OCI-LY1 (cell line): ENCODE measurements around the gene TP73.

ENCODE experiments used
- H2AFZ ChIP-seq: fragments of 200-600 bp; sonication (generic), shearing (Covaris generic); 2 replicates; pipeline ENCODE4 v1.6.0; 2014; ENCODE audit warnings: antibody characterized with exemption, mild to moderate bottlenecking, low read length
- H3F3A ChIP-seq: fragments of 200-600 bp; sonication (generic), shearing (Covaris generic); 2 replicates; pipeline ENCODE4 v1.6.0; 2014; ENCODE audit warnings: mild to moderate bottlenecking, antibody characterized with exemption, low read length, moderate library complexity; ENCODE audit not compliant: insufficient read depth
- H3K27ac ChIP-seq: fragments of 200-600 bp; sonication (generic); 2 replicates; pipeline ENCODE4 v1.5.1; 2014; ENCODE audit warnings: low read length, mixed run types, mild to moderate bottlenecking, low read depth; ENCODE audit not compliant: poor library complexity, severe bottlenecking
- H3K27me3 ChIP-seq: fragments of 200-600 bp; sonication (generic); 2 replicates; pipeline ENCODE4 v1.6.0; 2014; ENCODE audit warnings: antibody characterized with exemption, mild to moderate bottlenecking, low read length, moderate library complexity; ENCODE audit not compliant: insufficient read depth
- H3K36me3 ChIP-seq: fragments of 200-600 bp; sonication (generic); 2 replicates; pipeline ENCODE4 v1.6.1; 2014; ENCODE audit warnings: mild to moderate bottlenecking, antibody characterized with exemption, low read length, moderate library complexity, mixed read lengths; ENCODE audit not compliant: insufficient read depth
- H3K4me1 ChIP-seq: fragments of 200-600 bp; sonication (generic); 2 replicates; pipeline ENCODE4 v1.5.1; 2014; ENCODE audit warnings: mild to moderate bottlenecking, low read length, moderate library complexity; ENCODE audit not compliant: insufficient read depth, severe bottlenecking
- H3K4me2 ChIP-seq: fragments of 200-600 bp; sonication (generic), shearing (Covaris generic); 2 replicates; pipeline ENCODE4 v1.6.1; 2014; ENCODE audit warnings: low read length
- H3K4me3 ChIP-seq: fragments of 200-600 bp; sonication (generic); 2 replicates; pipeline ENCODE4 v1.5.1; 2014; ENCODE audit warnings: low read length, low read depth, mild to moderate bottlenecking, mixed read lengths; ENCODE audit not compliant: poor library complexity, severe bottlenecking
- H3K79me2 ChIP-seq: fragments of 200-600 bp; shearing (Covaris generic); 2 replicates; pipeline ENCODE4 v1.6.1; 2016; ENCODE audit warnings: mixed run types, low read length, mixed read lengths; ENCODE audit not compliant: insufficient read depth
- H3K9ac ChIP-seq: fragments of 200-600 bp; sonication (generic), shearing (Covaris generic); 2 replicates; pipeline ENCODE4 v1.6.1; 2014; ENCODE audit warnings: mild to moderate bottlenecking, low read length, mixed read lengths
- H3K9me2 ChIP-seq: fragments of 200-600 bp; sonication (generic), shearing (Covaris generic); 2 replicates; pipeline ENCODE4 v1.6.1; 2014; ENCODE audit warnings: low read depth, mild to moderate bottlenecking, low read length, mixed read lengths
- H3K9me3 ChIP-seq: fragments of 200-600 bp; shearing (Covaris generic); 2 replicates; pipeline ENCODE4 v1.6.1; 2014; ENCODE audit warnings: low read length, mixed read lengths
- H4K20me1 ChIP-seq: fragments of 200-600 bp; sonication (generic), shearing (Covaris generic); 2 replicates; pipeline ENCODE4 v1.6.0; 2016; ENCODE audit warnings: mild to moderate bottlenecking, low read length; ENCODE audit not compliant: insufficient read depth
- EZH2 ChIP-seq: fragments of 200-600 bp; sonication (generic), shearing (Covaris generic); IDR thresholded peaks from 2 replicates; pipeline ENCODE4 v1.8.0; 2017; ENCODE audit warnings: borderline replicate concordance, mixed run types, mild to moderate bottlenecking, antibody characterized with exemption, low read length, moderate library complexity, mixed read lengths
- TF ChIP-seq, protein P1 (sequence below): fragments of 200-600 bp; sonication (generic), shearing (Covaris generic); IDR thresholded peaks from 2 replicates; pipeline ENCODE4 v1.5.1; 2017; ENCODE audit warnings: mild to moderate bottlenecking, antibody characterized with exemption, low read length, moderate library complexity, mixed read lengths

TP73 gene

DNA sequence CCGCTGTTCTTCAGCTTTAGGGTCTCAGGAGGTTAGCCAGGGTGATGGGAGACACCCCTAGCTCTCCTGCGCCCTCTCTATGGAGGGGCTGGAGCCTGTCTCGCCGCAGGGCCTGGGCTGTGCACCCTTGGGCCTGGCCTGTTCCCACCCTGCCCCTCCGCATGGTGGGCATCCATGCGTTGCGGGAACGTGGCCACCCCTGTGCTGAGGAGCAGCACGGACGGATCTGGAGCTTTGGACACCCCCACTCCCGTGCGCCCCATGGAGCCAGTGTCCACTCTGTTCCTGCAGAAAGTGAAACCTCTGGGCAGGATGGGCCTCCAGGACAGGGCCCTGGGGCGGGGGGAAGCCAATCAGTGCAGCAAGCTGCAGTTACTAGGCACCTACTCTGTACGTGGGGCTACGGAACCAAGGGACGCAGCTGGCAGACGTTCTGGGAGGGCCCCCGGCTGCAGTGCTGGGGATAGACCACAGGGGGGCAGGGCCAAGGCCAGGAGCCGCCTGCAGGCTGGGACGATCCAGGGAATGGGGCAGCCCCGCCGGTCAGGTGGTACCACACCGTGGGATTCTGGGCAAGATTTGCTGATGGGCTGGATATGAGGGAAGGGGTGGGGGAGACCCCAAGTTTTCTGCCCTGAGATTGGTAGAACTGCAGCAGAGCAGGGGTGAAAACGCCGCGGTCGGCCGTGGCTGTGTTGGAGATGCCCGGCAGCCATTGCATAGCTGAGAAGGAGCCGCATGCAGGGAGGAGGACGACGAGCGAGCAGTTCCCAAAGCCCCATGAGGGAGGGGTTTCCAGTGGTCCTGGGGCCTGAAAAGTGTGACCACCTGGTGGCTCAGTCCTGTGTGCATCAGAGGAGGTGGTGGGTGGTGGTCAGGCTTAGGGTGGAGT lies 43.3 kb downstream of the TP73 start:
- no peak overlapping the region for H3K4me2 ChIP-seq
- TF ChIP-seq EZH2, result no peak
- TF ChIP-seq, protein P1, sequence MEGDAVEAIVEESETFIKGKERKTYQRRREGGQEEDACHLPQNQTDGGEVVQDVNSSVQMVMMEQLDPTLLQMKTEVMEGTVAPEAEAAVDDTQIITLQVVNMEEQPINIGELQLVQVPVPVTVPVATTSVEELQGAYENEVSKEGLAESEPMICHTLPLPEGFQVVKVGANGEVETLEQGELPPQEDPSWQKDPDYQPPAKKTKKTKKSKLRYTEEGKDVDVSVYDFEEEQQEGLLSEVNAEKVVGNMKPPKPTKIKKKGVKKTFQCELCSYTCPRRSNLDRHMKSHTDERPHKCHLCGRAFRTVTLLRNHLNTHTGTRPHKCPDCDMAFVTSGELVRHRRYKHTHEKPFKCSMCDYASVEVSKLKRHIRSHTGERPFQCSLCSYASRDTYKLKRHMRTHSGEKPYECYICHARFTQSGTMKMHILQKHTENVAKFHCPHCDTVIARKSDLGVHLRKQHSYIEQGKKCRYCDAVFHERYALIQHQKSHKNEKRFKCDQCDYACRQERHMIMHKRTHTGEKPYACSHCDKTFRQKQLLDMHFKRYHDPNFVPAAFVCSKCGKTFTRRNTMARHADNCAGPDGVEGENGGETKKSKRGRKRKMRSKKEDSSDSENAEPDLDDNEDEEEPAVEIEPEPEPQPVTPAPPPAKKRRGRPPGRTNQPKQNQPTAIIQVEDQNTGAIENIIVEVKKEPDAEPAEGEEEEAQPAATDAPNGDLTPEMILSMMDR, result peak; percentile 63
- no peak overlapping the region for H3K4me3 ChIP-seq
- no peak overlapping the region for H2AFZ ChIP-seq
- H3K9ac ChIP-seq, result no peak overlapping the region
- no peaks in the 10 kb centered on the region for H3K9me3 ChIP-seq
- H3K79me2 ChIP-seq, result no peaks in the 10 kb centered on the region
- H3K36me3 ChIP-seq, result no peaks in the 10 kb centered on the region
- no peaks in the 10 kb centered on the region for H4K20me1 ChIP-seq
- H3K9me2 ChIP-seq, result no peaks in the 10 kb centered on the region
- no peaks in the 10 kb centered on the region for H3F3A ChIP-seq
- H3K27me3 ChIP-seq, result no peaks in the 10 kb centered on the region; the same call in none of the 2 replicates
- no peak overlapping the region for H3K27ac ChIP-seq
- H3K4me1 ChIP-seq, result no peaks in the 10 kb centered on the region

DNA sequence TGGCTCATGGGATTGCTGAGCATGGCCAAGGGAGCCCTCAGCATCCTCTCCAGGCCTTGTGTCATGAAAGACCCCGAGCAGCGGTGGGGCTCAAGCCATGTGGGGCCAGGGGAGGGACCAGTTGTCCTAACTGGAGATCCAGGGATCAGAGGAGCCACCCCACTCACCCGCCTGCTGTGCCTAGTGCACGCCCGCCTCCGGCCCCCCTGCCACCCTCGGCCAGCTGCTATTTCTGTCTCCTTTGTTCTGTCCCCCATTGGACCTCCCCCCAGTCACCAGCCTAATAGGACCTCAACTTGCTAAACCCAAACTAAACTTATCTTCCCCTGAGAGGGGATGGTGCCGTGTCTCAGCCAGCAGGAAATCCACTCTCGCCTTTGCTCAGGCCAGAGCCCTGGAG lies 44.4 kb downstream of the TP73 start:
- no peak overlapping the region for H3K4me2 ChIP-seq
- no peak for TF ChIP-seq EZH2
- TF ChIP-seq, protein P1, result no peak
- no peaks in the 10 kb centered on the region for H3K4me1 ChIP-seq
- H2AFZ ChIP-seq, result no peak overlapping the region
- peaks cover 6% of the 10 kb centered on the region for H3K27me3 ChIP-seq
- H3K36me3 ChIP-seq, result no peaks in the 10 kb centered on the region
- H3K4me3 ChIP-seq, result no peak overlapping the region
- no peak overlapping the region for H3K27ac ChIP-seq
- no peak overlapping the region for H3K9ac ChIP-seq
- no peaks in the 10 kb centered on the region for H4K20me1 ChIP-seq
- H3K9me3 ChIP-seq, result no peaks in the 10 kb centered on the region
- no peaks in the 10 kb centered on the region for H3K9me2 ChIP-seq
- no peaks in the 10 kb centered on the region for H3F3A ChIP-seq
- H3K79me2 ChIP-seq, result no peaks in the 10 kb centered on the region

DNA sequence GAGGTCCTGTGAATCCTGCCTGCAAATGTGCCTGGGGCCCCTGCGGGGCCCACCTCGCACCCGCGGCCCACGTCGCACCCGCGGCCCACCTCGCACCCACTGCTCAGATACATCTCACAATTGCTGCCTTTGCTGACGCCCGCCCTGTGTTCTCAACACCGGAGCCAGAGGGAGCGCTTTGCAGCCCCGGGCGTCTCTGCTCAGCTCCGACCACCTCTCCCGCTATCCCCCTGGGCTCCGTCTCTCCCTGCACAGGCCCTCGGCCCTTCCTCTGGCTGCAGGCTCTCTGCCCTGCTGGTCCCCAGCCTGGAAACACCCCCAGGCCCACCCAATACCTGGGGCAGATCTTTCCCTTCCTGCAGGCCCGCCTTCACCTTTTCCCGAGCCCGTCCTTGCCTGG lies 44.8 kb downstream of the TP73 start:
- no peak overlapping the region for H2AFZ ChIP-seq
- H3F3A ChIP-seq, result no peaks in the 10 kb centered on the region
- H3K4me1 ChIP-seq, result no peaks in the 10 kb centered on the region
- H3K9me3 ChIP-seq, result no peaks in the 10 kb centered on the region
- H3K4me2 ChIP-seq, result no peak overlapping the region
- H3K4me3 ChIP-seq, result no peak overlapping the region
- no peaks in the 10 kb centered on the region for H4K20me1 ChIP-seq
- H3K79me2 ChIP-seq, result no peaks in the 10 kb centered on the region
- TF ChIP-seq, protein P1, result no peak
- no peak for TF ChIP-seq EZH2
- H3K36me3 ChIP-seq, result no peaks in the 10 kb centered on the region
- no peak overlapping the region for H3K9ac ChIP-seq
- peaks cover 6% of the 10 kb centered on the region for H3K27me3 ChIP-seq
- no peaks in the 10 kb centered on the region for H3K9me2 ChIP-seq
- no peak overlapping the region for H3K27ac ChIP-seq
